NAMALWA (cell line): ENCODE results near the gene ADGRB3.
"Not testable (repeated sequence)": the region's sequence is repeated elsewhere in the genome, so short reads cannot be mapped to it uniquely, and the experiment has no call there.

Experiments
- DNase-seq: peaks from one replicate; pipeline ENCODE4 v3.0.0-alpha.2; 2015; ENCODE audit warnings: low spot score

Gene ADGRB3

GRCh38 chr6:69265706-69266105 lies 630.6 kb downstream of the ADGRB3 start:
- DNase-seq = no peak

DNA sequence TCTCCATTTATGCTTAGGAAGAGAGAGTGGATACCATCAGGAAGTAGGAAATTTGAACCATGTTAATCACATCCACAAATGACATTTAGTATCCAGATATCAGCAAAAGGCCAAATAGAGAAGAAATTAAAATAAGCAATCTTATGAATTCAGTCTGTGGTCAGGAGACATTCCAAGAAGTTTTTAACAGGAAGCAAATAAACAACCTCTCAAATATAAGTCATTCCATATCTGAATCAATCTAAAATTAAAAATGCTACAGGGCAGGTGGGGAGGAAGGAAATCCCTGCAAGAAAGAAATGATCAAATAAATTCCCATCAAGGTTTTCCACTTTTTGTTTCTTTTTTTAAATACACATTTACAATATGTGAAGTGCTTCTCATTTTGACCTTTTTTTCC lies 641.1 kb downstream of the ADGRB3 start:
- no peak for DNase-seq

- no peak for DNase-seq
These were observed 644.7 kb downstream of the ADGRB3 start for GRCh38 chr6:69279805-69280204.

DNA sequence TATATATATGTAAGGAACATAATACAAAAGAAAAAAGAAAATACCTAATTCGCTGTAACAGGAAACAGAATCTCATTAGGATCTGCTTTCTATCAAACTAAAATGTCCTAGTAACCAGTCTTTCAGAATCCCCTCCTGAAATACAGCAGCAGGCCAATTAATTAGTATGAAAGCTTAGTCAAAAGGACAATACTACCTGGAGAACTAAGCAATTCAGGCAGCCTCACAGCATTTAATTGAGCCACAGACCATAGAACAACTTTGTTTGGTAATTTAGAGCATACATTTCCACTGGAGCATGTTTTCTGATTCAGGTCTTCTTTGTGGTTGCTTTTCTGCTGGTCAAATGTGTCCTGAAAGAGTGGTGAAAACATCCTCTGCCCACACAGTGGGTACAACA lies 645.8 kb downstream of the ADGRB3 start:
- no peak for DNase-seq

DNA sequence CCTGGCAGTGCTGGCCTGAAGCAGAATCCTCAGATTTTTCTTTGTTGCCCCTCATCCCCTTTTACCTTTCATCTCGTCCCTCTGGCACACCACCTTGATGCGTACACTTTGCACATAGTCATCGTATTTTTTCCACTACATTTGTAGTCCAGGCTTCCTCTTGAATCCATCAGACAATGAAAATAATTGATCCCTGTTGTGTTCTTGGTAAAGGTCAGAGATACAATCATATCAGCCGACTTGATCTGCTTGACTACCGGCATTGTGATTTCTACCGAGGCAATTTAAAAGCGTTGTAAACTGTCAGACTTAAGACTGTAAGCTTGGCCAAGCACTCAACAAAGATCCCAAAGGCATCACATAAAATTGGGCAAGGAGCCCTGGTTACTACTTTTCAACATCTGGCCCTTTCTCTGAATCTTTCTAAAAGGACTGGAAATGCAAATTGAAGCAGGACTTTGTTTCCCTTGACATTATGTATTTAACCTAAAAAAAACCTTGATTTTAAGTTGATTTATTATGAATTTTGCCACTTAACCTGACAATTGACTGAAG lies 649.2 kb downstream of the ADGRB3 start:
- no peak for DNase-seq

GRCh38 chr6:69285054-69285453 lies 650.0 kb downstream of the ADGRB3 start:
- no peak for DNase-seq

GRCh38 chr6:69286331-69286730 lies 651.2 kb downstream of the ADGRB3 start:
- no peak for DNase-seq

- DNase-seq = not testable (repeated sequence)
These were observed 653.1 kb downstream of the ADGRB3 start for GRCh38 chr6:69288198-69288597.

GRCh38 chr6:69289689-69290495 lies 654.8 kb downstream of the ADGRB3 start:
- DNase-seq = no peak

GRCh38 chr6:69293471-69293870 lies 658.4 kb downstream of the ADGRB3 start:
- DNase-seq = no peak

GRCh38 chr6:69294407-69294806 lies 659.3 kb downstream of the ADGRB3 start:
- no peak for DNase-seq

- DNase-seq = no peak
These were observed 659.8 kb downstream of the ADGRB3 start for GRCh38 chr6:69294862-69295261.

- no peak for DNase-seq
These were observed 668.3 kb downstream of the ADGRB3 start for GRCh38 chr6:69303382-69303781.

- no peak for DNase-seq
These were observed 670.4 kb downstream of the ADGRB3 start for GRCh38 chr6:69305456-69305855.

GRCh38 chr6:69308584-69308983 lies 673.5 kb downstream of the ADGRB3 start:
- no peak for DNase-seq

GRCh38 chr6:69311888-69312287 lies 676.8 kb downstream of the ADGRB3 start:
- DNase-seq = no peak

DNA sequence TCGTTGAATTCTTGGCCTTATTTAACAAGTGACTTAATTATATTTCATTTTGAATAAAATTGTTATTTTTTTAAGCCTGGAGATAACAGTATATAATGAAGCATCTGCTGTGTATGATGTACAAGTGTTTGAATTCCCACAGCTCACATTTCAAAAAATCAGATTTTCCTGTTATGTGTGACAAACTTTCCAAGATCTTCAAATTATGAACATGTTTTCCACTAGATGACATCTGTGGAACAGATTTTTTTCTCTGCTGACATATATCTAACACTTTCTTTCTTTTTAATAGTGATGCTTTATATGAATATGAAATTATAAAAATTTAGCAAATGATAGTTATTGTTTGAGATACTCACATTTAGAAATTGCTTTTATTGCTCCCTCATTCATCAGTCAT lies 678.9 kb downstream of the ADGRB3 start:
- no peak for DNase-seq

DNA sequence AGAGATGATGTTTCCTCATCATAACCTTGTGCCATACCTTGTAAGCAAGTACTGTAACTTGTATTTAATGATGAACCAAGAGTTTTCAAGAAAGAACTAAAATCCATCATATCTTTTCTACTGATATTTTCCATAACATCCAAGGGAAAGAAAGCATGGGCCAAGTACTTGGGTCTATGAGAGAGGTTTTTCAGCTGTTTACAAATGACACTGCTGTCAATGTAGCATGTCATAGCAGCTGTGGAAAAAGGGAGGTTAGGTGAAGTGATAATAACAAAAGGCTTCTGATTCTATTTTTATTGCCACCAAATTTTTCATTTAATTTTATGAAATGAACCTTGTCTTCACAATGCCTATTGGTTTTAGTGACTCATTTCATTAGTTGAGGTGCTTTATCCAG lies 679.4 kb downstream of the ADGRB3 start:
- DNase-seq = no peak

DNA sequence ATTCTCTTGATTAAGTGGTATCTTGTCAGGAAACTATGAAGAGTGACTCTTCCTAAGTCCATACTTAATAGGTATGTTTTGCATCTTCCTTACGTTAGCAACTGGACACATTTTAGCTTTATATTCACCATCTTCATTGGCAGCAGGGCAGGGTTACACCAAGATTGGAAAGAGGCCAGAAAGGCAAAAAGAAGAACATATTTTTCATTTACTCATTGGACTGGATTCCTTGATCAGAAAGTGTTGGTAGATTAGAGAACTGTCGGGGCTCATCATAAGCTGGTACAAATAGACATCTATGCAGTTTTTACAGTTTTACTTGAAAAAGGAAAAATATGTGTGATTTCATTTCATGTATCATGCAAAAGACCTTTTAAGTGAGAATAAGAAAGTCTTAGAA lies 696.8 kb downstream of the ADGRB3 start:
- no peak for DNase-seq

GRCh38 chr6:69337311-69337710 lies 702.2 kb downstream of the ADGRB3 start:
- no peak for DNase-seq

- no peak for DNase-seq
These were observed 703.5 kb downstream of the ADGRB3 start for GRCh38 chr6:69338431-69339162.

- no peak for DNase-seq
These were observed 704.1 kb downstream of the ADGRB3 start for GRCh38 chr6:69339163-69339550.

DNA sequence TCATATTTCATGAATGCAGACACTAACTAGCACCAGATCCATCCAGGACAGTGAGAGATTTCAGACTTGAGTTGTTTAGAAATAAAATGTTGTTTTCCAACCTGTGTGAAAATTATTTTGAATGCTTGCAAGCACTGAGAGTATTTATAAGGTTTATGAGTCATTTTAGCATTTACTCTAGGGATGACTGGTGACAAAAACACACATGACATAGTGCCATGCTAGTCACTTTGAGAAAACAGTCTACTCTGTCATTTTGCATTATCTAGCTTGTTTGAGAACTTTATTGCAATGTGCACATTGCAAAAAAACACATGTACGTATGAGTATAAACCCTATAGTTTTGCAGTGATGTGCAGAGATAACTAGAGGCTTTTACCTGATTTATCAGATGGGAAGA lies 705.1 kb downstream of the ADGRB3 start:
- no peak for DNase-seq
